HTERT RPE-1 (cell line): Measurements from ENCODE around the gene VWA1.
"Not testable (repeated sequence)": the region's sequence is repeated elsewhere in the genome, so short reads cannot be mapped to it uniquely, and the experiment has no call there.

Experiments
- in situ Hi-C: fragments of 300-500 bp; cut with MboI; formaldehyde crosslinking; loops from 4 replicates; pipeline ENCODE4 v1.14.3; 2020; ENCODE audit warnings: low sequenced_read_pairs

The VWA1 gene

DNA sequence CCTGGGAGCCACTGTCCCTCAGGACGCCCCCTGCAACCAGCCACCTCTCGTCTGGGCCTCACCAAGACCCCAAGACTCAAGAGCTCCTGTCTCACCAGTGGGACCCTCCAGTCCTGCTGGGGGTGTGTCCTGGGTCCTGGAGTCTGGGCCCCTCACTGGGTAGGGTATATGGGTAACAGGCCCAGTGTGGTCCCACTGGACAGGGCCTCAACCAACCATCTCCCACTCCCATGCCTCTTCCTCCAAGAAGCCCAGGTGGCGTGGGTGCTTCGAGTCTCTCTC is 725 bp upstream of the VWA1 start:
- in situ Hi-C loops: no loop called here

DNA sequence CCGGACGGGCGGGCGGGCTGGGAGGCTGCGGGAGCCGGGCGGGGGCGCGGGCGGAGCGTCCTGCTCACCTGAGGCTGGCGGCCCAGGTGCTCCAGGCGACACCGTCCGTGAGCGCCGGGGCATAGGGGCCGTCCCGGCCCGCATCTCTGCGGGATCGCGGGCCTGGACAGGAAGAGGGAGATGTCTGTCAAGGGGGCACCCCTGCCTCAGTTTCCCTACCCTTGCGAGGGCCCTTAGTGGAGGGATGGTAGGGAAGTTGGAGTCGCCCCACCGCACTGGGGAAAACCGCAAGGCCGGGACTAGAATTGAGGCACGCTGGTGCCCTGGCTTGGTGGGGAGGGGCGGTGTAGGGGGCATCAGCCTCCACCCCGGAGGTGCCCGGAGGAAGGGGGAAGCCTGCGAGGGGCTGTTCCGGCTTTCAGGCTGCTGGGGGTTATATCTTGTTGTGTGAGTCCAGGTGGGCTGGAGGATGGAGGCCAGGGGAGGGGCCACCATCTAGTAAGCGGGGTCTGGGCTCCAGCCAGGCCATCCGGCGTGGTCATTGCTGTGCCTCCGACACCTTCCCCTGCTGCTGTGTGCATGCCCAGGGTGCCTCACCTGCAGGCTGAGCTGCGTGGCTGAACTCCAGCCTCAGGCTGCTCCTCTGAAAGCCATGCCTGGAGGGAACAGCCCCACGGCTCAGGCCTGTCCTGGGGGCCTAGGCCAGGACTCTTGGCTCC is 580 bp downstream of the VWA1 start:
- in situ Hi-C loops: no loop called here

DNA sequence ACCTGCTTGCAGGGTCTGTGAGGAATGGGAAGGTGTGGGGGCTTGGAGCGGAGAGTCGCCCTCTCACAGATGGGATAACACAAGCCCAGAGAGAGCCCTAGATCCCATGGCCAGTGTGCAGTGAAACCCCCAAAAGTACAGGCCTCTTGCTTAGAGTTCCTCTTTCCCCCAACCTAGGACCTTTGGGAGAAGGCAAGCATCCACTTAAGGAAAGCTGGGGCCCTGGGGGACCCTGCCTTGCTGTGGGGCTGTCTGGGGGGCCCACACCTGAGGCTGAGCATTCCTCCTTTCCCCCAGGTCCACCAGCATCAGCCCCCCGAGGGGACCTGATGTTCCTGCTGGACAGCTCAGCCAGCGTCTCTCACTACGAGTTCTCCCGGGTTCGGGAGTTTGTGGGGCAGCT is 1.1 kb downstream of the VWA1 start:
- in situ Hi-C loops: no loop called here

DNA sequence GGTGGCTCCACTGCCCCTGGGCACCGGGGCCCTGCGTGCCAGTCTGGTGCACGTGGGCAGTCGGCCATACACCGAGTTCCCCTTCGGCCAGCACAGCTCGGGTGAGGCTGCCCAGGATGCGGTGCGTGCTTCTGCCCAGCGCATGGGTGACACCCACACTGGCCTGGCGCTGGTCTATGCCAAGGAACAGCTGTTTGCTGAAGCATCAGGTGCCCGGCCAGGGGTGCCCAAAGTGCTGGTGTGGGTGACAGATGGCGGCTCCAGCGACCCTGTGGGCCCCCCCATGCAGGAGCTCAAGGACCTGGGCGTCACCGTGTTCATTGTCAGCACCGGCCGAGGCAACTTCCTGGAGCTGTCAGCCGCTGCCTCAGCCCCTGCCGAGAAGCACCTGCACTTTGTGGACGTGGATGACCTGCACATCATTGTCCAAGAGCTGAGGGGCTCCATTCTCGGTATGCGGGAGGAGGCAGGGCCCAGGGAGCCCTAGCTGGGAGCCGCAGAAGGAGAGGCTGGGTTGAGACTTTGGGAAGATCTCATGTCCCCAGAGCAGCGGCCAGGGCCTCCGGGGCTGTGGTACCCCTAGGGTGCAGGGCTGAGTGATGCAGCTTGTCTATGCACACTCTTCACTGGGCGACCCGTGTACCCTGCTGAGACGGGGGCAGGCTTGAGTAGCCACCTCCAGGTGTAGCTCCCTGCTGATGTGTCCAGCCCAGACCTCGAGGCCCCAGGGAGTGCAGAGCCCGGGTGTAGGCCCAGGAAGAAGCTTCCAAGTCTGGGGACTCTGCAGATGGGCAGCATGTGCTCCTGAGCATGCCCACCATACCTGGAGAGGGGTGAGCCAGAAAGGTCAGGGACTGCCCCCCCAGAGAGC is 1.8 kb downstream of the VWA1 start:
- in situ Hi-C loops: no loop called here

- in situ Hi-C loops: no loop called here
Observed at GRCh38 chr1:1437904-1438376, 2.5 kb downstream of the VWA1 start.

DNA sequence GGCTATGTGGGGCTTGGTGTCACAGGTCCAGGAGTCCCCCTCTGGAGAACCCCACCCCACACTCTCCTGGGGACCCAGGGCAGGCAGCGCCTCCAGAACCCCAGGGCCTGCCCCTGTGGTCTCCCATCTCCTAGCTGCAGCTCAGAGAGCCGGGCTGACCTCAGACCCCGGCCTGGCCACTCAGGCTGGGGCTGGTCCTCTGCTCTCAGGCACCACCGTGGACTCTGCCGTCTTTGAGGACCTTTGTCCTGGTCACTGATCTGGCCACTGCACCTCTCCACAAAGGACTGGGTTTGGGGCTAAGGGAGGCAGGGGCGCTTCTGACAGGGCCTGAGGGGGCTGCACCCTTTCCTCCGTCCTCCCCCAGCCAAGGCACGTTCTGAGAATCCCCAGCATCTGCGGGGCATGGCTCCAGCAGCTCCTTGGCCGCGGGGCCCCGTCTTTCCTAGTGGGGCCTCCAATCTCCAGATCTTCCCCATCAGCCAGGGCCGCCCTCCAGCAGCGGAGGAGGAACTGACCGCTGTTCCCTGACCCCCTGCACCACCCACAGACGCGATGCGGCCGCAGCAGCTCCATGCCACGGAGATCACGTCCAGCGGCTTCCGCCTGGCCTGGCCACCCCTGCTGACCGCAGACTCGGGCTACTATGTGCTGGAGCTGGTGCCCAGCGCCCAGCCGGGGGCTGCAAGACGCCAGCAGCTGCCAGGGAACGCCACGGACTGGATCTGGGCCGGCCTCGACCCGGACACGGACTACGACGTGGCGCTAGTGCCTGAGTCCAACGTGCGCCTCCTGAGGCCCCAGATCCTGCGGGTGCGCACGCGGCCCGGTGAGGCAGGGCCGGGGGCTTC is 3.3 kb downstream of the VWA1 start:
- in situ Hi-C loops: no loop called here

DNA sequence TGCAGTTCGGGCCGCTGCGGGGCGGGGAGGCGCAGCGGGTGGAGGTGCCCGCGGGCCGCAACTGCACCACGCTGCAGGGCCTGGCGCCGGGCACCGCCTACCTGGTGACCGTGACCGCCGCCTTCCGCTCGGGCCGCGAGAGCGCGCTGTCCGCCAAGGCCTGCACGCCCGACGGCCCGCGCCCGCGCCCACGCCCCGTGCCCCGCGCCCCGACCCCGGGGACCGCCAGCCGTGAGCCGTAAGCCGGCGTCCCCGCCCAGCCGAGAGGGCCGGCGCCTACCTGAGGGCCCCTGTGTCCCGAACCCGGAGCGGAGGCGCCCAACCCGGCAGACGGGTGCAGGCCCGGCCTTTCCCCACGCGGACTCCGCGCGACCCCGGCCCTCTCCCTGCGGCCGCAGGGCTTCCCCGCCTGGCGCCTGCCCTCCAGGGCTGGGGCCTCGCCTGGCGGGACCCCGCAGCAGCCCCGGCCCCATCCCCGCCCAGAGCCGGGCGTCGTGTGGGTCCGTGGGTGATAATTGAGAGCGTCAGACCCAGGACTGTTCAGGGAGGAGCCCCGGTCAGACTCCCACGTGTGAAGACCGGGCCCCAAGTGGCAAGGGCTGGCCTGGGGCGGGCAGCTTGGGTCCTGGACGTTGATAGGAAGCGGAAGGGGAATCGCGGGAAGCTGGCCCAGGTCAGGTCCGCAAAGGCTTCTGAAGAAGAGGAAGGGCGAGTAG is 4.2 kb downstream of the VWA1 start:
- in situ Hi-C loops: no loop called here

GRCh38 chr1:1440262-1441001 is 4.9 kb downstream of the VWA1 start:
- in situ Hi-C loops: no loop called here

- in situ Hi-C loops: no loop called here
Observed at GRCh38 chr1:1441002-1441888, 5.8 kb downstream of the VWA1 start.

GRCh38 chr1:1442069-1442770 is 6.7 kb downstream of the VWA1 start:
- in situ Hi-C loops: no loop called here

DNA sequence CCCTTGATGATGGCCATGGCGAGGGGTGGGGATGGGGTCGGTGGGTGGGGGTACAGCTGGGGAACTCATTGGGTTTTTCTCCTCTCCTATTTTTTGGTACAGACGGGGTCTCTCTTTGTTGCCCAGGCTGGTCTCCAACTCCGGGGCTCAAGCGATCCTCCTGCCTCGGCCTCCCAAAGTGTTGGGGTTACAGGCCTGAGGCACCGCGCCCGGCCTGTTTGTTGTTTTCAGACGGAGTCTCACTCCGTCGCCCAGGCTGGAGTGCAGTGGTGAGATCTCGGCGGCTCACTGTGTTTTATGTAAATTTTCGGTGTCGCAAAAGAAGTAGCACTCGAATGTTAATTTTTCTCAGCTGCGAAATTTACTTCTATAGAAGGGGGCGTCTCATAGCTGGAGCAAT is 11.1 kb downstream of the VWA1 start:
- in situ Hi-C loops: not testable (repeated sequence)

- in situ Hi-C loops: no loop called here
Observed at GRCh38 chr1:1449099-1449739, 13.7 kb downstream of the VWA1 start, which contains the start of gene ATAD3C. ATAD3C (plus strand) TSS chr1:1449689; CDS start chr1:1450684, 995 bp downstream.

- in situ Hi-C loops: not testable (repeated sequence)
Observed at GRCh38 chr1:1450616-1451015, 15.1 kb downstream of the VWA1 start.

GRCh38 chr1:1451696-1452364 is 16.3 kb downstream of the VWA1 start:
- in situ Hi-C loops: no loop called here

DNA sequence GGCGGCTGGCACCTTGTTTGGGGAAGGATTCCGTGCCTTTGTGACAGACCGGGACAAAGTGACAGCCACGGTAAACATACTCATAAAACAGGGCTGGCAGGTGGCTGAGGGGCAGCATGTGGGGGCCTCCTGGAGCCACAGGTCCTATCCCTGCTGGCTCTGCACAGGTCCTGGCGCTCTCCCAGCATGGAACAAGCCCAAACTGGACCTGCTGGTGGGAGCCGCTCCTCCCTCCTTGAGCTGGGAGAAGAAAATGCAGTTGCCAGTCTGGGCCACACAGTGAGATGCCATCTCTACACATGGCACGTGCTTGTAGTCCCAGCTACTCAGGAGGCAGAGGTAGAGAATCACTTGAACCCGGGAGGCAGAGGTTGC is 16.9 kb downstream of the VWA1 start:
- in situ Hi-C loops: not testable (repeated sequence)

DNA sequence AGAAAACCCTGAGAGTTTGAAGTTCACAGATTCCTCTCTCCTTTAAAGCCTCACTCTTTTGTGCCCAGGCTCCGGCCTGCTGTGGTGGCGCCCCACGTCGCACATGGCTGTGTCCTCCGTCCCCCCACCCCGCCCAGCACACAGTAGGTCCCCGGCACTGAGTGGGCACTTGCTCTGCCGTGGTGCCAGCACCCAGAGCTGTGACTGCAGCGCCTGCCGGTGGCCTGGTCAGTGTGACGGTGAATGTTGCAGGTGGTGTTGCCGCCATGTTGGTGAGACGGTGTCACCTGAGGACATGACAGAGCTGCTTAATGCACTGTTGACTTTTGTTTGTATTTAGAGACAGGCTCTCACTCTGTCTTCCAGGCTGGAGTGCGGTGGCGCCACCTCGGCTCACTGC is 17.4 kb downstream of the VWA1 start:
- in situ Hi-C loops: no loop called here

DNA sequence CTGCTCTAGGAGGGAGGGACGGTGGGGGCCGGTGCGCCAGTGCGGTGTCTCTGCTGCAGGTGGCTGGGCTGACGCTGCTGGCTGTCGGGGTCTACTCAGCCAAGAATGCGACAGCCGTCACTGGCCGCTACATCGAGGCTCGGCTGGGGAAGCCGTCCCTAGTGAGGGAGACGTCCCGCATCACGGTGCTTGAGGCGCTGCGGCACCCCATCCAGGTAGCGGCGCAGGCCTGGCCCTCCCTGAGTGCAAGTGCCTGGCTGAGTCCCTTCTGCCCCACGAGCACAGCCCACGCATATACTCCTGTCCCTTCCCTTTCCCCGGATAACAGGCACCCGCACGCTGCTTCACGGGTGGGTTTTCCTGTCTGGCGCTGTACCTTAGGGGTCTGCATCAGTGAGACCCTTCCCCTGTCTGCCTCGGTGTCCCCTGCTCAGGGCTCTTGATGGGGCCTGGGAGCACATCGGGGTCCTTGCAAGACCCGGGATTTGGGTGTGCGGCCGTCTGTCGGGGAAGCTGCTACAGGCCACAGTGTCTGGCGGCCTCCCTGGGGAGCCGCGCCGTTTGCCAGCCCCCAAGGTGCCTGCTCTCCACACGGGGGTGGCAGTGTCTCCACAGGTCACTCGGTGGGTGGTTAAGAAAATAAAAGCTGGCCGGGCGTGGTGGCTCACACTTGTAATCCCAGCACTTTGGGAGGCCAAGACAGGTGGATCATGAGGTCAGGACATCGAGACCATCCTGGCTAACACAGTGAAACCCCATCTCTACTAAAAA is 19.0 kb downstream of the VWA1 start:
- in situ Hi-C loops: not testable (repeated sequence)
